Ascending aorta (tissue), 2 donors: Measurements from ENCODE around the gene CDAN1. TPM values are rescaled to one million over a fixed set of nuclear protein-coding genes. Genes with fewer than 3 reads are reported as not detected.

ENCODE experiments used
- DNase-seq, 2 donors: peaks; one replicate each; pipeline ENCODE4 v3.0.0-alpha.2; 2019; ENCODE audit warnings: low spot score in 2 of 2
- H3K27ac ChIP-seq, 2 donors: fragments of 200-600 bp; sonication (generic); one replicate each; pipeline ENCODE4 v1.5.1; 2016 to 2017; ENCODE audit warnings: mild to moderate bottlenecking in 1 of 2
- H3K27me3 ChIP-seq: fragments of 200-600 bp; sonication (generic); one replicate; pipeline ENCODE4 v1.5.1; 2017
- H3K36me3 ChIP-seq, 2 donors: fragments of 200-600 bp; sonication (generic); one replicate each; pipeline ENCODE4 v1.5.1; 2016
- H3K4me1 ChIP-seq, 2 donors: fragments of 200-600 bp; sonication (generic); one replicate each; pipeline ENCODE4 v1.5.1; 2016 to 2017; ENCODE audit warnings: mild to moderate bottlenecking in 1 of 2
- H3K4me3 ChIP-seq, 2 donors: fragments of 200-600 bp; sonication (generic); one replicate each; pipeline ENCODE4 v1.5.1; 2016 to 2017; ENCODE audit warnings: mild to moderate bottlenecking in 1 of 2
- H3K9me3 ChIP-seq, 2 donors: fragments of 200-600 bp; sonication (generic); one replicate each; pipeline ENCODE4 v1.5.1; 2016
- CTCF ChIP-seq, 3 experiments: fragments of 200-600 bp in 2 of 3; fragments of 450-650 bp in 1 of 3; sonication (generic) in 2 of 3; IDR thresholded peaks; one replicate each; pipeline ENCODE4 v1.5.1; 2016 to 2019; ENCODE audit warnings: antibody characterized with exemption in 3 of 3, mild to moderate bottlenecking in 1 of 3, moderate library complexity in 1 of 3
- intact Hi-C: fragments of 100-400 bp; cut with DNase I; formaldehyde crosslinking; loops from one replicate; pipeline ENCODE4 v1.15.1; 2023
- total RNA-seq: library from RNA; depleted of rRNA; stranded (reverse); fragments of >200 nt; gene quantifications from one replicate; pipeline ENCODE4 v1.1.0, GENCODE V29; 2016

Gene CDAN1
- total RNA-seq, 1 donor from 2014 or later = 16.2 TPM

GRCh38 chr15:42710662-42711061 is 26.3 kb downstream of the CDAN1 start:
- H3K27me3 ChIP-seq = no peaks in the 10 kb centered on the region
- H3K9me3 ChIP-seq = no peaks in the 10 kb centered on the region
- no peak overlapping the region for H3K27ac ChIP-seq
- no peaks in the 10 kb centered on the region for H3K36me3 ChIP-seq
- no peak overlapping the region for H3K4me3 ChIP-seq
- DNase-seq = no peak
- peaks cover 0 to 7% of the 10 kb centered on the region in 2 donors for H3K4me1 ChIP-seq
- intact Hi-C loops = no loop called here
- TF ChIP-seq CTCF (IDR thresholded peaks at IDR 0.05) = no peak

GRCh38 chr15:42707873-42708544 is 28.9 kb downstream of the CDAN1 start:
- Histone ChIP-seq H3K4me3 (no peak overlapping the region), H3K27me3 (no peaks in the 10 kb centered on the region), H3K4me1 (peaks cover 0 to 7% of the 10 kb centered on the region in 2 donors), H3K36me3 (no peaks in the 10 kb centered on the region), H3K9me3 (no peaks in the 10 kb centered on the region), H3K27ac (peak overlapping the region; percentile 13 to 31)
- intact Hi-C loops = loop anchor here (5.0 kb wide), 1 partner anchor 94 kb away; no protein-coding TSS in a partner anchor
- peak in 1 of 2 donors; percentile 43 for DNase-seq
- no peak for TF ChIP-seq CTCF (IDR thresholded peaks at IDR 0.05)

- Histone ChIP-seq H3K9me3 (no peaks in the 10 kb centered on the region), H3K4me3 (no peak overlapping the region), H3K4me1 (peaks cover 0 to 7% of the 10 kb centered on the region in 2 donors), H3K27ac (peak overlapping the region in 1 of 2 donors; percentile 25), H3K27me3 (no peaks in the 10 kb centered on the region), H3K36me3 (no peaks in the 10 kb centered on the region)
- no peak for TF ChIP-seq CTCF (IDR thresholded peaks at IDR 0.05)
- intact Hi-C loops = loop anchor here (5.0 kb wide), 1 partner anchor 95 kb away; no protein-coding TSS in a partner anchor
- DNase-seq = peak in 1 of 2 donors; percentile 40
Measured at GRCh38 chr15:42707068-42707467, 29.9 kb downstream of the CDAN1 start.

DNA sequence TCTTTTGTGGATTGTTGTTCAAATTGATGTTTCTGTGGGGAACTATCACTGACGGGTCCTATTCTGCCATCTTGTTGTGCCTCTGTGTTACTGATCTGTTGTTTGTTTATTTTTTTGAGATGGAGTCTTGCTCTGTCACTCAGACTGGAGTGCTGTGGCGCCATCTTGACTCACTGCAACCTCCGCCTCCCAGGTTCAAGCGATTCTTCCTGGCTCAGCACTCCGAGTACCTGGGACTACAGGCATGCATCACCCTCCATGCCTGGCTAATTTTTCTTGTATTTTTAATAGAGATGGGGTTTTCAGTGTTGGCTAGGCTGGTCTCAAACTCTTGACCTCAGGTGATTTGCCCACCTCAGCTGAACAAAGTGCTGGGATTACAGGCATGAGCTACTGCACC is 31.6 kb downstream of the CDAN1 start:
- peaks cover 0 to 7% of the 10 kb centered on the region in 2 donors for H3K4me1 ChIP-seq
- no peaks in the 10 kb centered on the region for H3K9me3 ChIP-seq
- DNase-seq = peak in 1 of 2 donors; percentile 56
- no peak for TF ChIP-seq CTCF (IDR thresholded peaks at IDR 0.05)
- no peak overlapping the region for H3K4me3 ChIP-seq
- H3K36me3 ChIP-seq = peaks cover 0 to 10% of the 10 kb centered on the region in 2 donors
- H3K27me3 ChIP-seq = no peaks in the 10 kb centered on the region
- no peak overlapping the region for H3K27ac ChIP-seq
- intact Hi-C loops = loop anchor here (5.0 kb wide), 1 partner anchor 97 kb away; no protein-coding TSS in a partner anchor

DNA sequence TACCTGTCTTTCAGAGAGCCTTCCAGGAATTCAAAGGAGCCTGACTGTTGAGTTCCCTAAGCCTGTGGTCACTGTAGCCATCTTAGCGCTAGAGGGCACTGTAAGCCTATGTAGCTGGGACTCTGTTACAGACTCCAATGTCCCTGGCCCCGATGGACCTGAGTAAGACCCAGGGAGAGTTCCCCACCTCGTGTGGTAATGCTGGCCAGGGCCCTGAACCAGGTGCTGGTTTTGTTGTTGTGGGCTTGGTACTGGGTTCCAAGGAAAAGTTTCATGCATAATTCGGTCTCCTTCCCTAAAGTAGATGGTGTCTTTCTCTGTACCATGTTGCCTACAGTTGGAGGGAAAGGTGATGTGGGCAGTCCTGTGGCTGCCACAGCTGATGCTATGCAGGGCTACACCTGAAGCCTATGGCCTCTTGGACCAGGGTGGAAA is 32.4 kb downstream of the CDAN1 start:
- H3K4me1 ChIP-seq = peaks cover 0 to 7% of the 10 kb centered on the region in 2 donors
- intact Hi-C loops = loop anchor here (1.0 kb wide), 1 partner anchor 222 kb away; no protein-coding TSS in a partner anchor

More for the DNA sequence above, 32.4 kb downstream of the CDAN1 start:
- H3K36me3 ChIP-seq = peaks cover 6 to 14% of the 10 kb centered on the region in 2 donors
- TF ChIP-seq CTCF (IDR thresholded peaks at IDR 0.05) = peak; percentile 78 to 89 (median 82)
- no peaks in the 10 kb centered on the region for H3K27me3 ChIP-seq
- DNase-seq = peak in 1 of 2 donors; percentile 84
- no peaks in the 10 kb centered on the region for H3K9me3 ChIP-seq
- H3K27ac ChIP-seq = peak overlapping the region in 1 of 2 donors; percentile 33
- H3K4me3 ChIP-seq = no peak overlapping the region
